NCI-H82 (cell line): ENCODE results near the gene COIL.
"Not testable (repeated sequence)": the region's sequence is repeated elsewhere in the genome, so short reads cannot be mapped to it uniquely, and the experiment has no call there.

ENCODE experiments used
- DNase-seq: peaks from one replicate; lab custom pipeline; 2025; lab: John Stamatoyannopoulos, UW

Gene COIL

GRCh38 chr17:56960596-56961538 is at the start of gene COIL:
Gene COIL (minus strand): TSS chr17:56961050. CDS start chr17:56961019, 31 bp downstream.
- DNase-seq, result peak; percentile 98

GRCh38 chr17:57010487-57010886 is 49.6 kb upstream of the COIL start:
- no peak for DNase-seq

GRCh38 chr17:57009737-57010445 is 49.0 kb upstream of the COIL start:
- DNase-seq, result peak; percentile 89

GRCh38 chr17:57008958-57009357 is 48.1 kb upstream of the COIL start:
- no peak for DNase-seq

GRCh38 chr17:57006040-57006439 is 45.2 kb upstream of the COIL start:
- DNase-seq, result no peak

- peak; percentile 28 for DNase-seq
Measured at GRCh38 chr17:57004944-57005579, 44.2 kb upstream of the COIL start.

GRCh38 chr17:57002904-57003303 is 42.1 kb upstream of the COIL start:
- no peak for DNase-seq

GRCh38 chr17:57001541-57001940 is 40.7 kb upstream of the COIL start:
- peak; percentile 34 for DNase-seq

- no peak for DNase-seq
Measured at GRCh38 chr17:56997313-56997712, 36.5 kb upstream of the COIL start.

GRCh38 chr17:56995766-56996165 is 34.9 kb upstream of the COIL start:
- DNase-seq, result no peak

GRCh38 chr17:56994009-56994792 is 33.4 kb upstream of the COIL start:
- DNase-seq, result no peak

- DNase-seq, result no peak
Measured at GRCh38 chr17:56992364-56992763, 31.5 kb upstream of the COIL start.

- DNase-seq, result no peak
Measured at GRCh38 chr17:56988901-56989572, 28.2 kb upstream of the COIL start.

GRCh38 chr17:56987283-56987834 is 26.5 kb upstream of the COIL start:
- no peak for DNase-seq

GRCh38 chr17:56985371-56986162 is 24.7 kb upstream of the COIL start:
- no peak for DNase-seq

GRCh38 chr17:56983366-56983765 is 22.5 kb upstream of the COIL start:
- no peak for DNase-seq

- DNase-seq, result no peak
Measured at GRCh38 chr17:56982312-56982711, 21.5 kb upstream of the COIL start.

- DNase-seq, result not testable (repeated sequence)
Measured at GRCh38 chr17:56980526-56980925, 19.7 kb upstream of the COIL start.

- DNase-seq, result no peak
Measured at GRCh38 chr17:56979091-56979480, 18.2 kb upstream of the COIL start.

- DNase-seq, result no peak
Measured at GRCh38 chr17:56978441-56979090, 17.7 kb upstream of the COIL start.
